GM21737 (cell line): ENCODE results near the gene TEX35.

ENCODE experiments used
- ATAC-seq: cut with Tn5 transposase; IDR thresholded peaks from one replicate; pipeline ENCODE4 v1.9.1; 2021; ENCODE audit warnings: mild to moderate bottlenecking, moderate library complexity; ENCODE audit not compliant: unreplicated experiment

Gene TEX35

GRCh38 chr1:178571807-178572206, 58.9 kb downstream of the TEX35 start:
- no peak for ATAC-seq
